Ureter (tissue), 1 donor: ENCODE measurements around the gene SAXO1. TPM values are rescaled to one million over a fixed set of nuclear protein-coding genes. Genes with fewer than 3 reads are reported as not detected.
"Not testable (repeated sequence)": the region's sequence is repeated elsewhere in the genome, so short reads cannot be mapped to it uniquely, and the experiment has no call there.

Experiments
- DNase-seq: peaks from one replicate; pipeline ENCODE4 v3.0.0-alpha.2; 2020; ENCODE audit warnings: low spot score
- total RNA-seq: library from RNA; stranded (reverse); gene quantifications from one replicate; pipeline ENCODE4 v1.2.4, GENCODE V29; 2023
- donor health status: DM: yes; HTN: yes; CAD: no.

SAXO1 gene
- total RNA-seq, 1 donor from 2014 or later: 0.57 TPM

DNA sequence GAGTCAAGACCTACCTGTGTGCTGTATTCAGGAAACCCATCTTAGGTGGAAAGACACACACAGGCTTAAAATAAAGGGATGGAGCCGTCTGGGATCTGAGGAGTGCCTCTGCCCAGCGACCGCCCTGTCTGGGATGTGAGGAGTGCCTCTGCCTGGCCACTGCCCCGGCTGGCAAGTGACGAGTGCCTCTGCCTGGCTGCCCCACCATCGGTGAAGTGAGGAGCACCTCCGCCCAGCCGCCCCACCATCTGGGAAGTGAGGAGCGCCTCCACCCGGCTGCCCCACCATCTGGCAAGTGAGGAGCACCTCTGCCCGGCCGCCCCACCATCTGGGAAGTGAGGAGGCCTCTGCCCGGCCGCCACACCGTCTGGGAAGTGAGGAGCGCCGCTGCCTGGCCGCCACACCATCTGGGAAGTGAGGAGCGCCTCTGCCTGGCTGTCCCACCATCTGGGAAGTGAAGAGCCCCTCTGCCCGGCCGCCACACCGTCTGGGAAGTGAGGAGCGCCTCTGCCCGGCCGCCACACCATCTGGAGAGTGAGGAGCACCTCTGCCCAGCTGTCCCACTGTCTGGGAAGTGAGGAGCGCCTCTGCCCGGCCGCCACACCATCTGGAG, 33.7 kb downstream of the SAXO1 start:
- no peak for DNase-seq

DNA sequence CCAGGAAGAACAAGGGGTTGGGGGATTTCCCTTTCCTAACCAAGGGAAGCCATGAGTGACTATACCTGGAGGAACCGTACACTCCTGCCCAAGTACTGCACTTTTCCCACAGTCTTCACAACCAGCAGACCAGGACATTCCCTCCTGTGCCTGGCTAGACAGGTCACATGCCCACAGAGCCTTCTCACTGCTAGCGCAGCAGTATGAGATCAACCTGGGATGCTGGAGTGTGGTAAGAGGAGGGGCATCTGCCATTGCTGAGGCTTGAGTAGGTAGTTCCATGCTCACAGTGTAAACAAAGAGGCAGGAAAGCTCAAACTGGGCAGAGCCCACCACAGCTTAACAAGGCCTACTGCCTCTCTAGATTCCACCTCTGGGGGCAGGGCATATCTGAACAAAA, 35.9 kb downstream of the SAXO1 start:
- DNase-seq: no peak

DNA sequence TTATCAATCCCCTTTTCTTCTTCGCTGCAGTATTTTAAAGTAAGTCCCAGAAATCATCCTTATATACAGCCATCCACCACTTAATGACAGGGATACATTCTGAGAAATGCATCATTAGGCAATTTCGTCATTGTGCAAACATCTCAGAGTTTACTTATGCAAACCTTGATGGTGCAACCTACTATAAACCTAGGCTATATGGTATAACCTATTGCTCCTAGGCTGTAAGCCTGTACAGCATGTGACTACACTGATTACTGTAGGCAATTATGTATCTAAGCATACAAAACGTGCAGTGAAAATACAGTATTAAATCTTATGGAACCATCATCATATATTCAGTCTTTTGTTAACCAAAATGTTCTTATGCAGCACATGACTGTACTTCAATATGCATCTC, 36.8 kb downstream of the SAXO1 start:
- no peak for DNase-seq

DNA sequence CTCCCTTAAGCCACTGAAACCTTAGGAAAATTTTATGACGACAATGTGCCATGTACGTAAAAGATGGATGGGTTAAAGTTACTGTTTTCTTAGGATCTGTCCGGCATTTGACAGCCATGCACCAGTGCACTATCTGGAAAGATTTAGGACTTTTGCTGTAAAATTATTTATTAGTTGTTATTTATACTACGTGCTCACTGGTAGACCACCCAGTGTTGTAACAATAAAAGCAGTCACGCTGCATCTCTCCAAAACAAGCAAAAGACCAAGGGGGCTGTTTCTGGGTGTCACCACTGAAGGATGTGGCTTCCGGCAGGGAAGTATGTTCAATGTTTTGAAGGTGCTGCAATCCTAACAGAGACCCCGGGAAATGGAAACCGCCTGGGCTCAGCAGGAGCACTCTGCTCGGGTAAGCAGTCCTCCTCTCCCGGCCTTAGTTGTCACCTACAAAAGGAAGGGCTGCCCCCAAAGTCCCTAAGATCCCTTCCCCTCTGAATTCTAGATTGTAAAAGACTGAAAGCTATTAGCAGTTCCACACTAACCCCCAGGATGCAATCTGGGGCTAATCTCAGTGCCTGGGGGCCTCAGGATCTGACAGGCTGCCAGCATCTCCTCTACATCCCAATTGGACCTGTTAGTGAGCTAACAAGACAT, 38.6 kb downstream of the SAXO1 start:
- no peak for DNase-seq

DNA sequence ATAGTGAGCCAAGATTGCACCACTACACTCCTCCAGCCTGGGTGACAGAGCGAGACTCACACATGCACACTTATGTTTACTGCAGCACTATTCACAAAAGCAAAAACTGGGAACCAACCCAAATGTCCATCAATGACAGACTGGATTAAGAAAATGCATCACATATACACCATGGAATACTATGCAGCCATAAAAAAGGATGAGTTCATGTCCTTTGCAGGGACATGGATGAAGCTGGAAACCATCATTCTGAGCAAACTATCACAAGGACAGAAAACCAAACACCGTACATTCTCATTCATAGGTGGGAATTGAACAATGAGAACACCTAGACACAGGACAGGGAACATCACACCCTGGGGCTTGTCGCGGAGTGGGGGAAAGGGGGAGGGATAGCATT, 41.8 kb downstream of the SAXO1 start:
- DNase-seq: not testable (repeated sequence)

DNA sequence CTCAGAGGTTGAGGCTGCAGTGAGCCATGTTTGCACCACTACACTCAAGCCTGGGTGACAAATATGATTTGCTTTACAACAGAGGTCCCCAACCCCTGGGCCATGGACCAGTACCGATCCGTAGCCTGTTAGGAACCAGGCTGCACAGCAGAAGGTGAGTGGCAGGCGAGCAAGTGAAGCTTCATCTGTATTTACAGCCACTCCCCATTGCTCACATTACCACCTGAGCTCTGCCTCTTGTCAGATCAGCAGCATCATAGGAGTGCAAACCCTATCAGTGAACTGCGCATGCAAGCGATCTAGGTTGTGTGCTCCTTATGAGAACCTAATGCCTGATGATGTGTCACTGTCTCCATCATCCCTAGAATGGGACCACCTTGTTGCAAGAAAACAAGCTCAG, 42.5 kb downstream of the SAXO1 start:
- DNase-seq: no peak

DNA sequence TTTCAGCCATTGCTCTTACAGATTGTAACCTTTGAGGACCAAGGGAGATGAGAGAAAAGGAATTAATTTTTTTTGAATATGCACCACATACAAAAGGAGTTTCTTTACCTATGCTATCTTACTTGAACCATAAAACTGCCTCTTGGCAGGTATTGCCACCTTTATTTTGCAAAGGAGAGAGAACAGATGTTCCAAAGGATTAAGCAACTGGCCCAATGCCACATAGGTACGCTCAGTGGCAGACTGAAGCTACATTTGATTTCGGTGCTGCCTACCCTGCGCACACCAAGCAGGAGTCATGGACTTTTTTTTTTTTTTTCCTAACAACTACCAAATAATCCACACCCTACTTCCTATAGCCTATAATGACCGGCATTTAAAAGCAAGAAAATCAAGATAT, 43.1 kb downstream of the SAXO1 start:
- no peak for DNase-seq

DNA sequence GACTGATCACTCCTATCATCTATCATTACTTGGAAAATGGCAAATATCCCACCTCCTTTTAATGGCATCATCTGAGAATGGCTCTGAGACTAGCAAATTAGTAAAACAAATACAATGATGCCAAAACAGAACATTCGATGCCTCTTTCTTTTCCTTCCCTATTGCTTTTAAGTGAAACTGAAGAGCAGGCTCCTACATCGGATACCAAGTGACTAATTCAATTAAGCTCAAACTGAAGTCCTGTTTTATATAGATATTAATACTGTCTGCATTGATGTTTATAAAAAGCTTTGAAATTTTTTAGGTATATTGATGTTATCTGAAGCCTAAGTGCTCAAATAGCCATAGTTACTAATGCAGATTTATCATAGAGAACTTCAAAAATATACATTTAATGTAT, 43.9 kb downstream of the SAXO1 start:
- DNase-seq: no peak

DNA sequence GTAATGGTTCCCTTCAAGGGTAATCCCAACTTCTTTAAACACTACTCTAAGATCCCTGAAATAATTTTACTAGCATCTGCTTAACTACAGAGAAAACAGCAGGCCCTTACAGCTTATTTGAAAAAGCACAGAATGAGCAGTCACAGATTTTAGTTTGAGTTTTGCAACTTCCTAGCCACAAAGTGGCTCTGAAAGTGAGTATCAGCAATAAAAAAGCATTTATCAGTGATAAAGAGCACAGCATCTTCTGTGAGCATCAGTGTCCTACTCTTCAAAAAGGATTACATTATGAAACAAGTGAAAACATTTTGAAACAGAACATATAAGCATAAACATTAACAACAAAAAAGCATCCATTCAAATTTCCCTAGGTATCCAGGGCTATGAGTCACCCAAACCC, 45.0 kb downstream of the SAXO1 start:
- DNase-seq: no peak

DNA sequence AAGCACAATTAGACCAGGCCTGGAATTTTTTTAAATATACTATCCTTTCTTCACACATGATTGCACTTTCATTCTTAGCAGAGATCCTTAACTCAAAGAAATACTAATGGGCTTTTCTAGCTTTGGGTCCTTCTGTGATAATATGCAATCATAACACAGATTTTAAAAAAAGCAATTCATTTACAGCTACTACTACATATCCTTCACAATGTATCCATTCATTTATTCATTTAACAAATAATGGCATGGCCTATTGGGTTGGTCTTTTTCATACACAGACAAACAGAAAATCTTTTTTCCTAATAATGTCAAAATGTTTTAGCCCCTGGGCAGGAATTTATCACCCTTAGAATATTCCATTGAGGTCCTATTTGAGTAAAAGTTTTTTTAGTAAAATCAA, 47.0 kb downstream of the SAXO1 start:
- DNase-seq: no peak

DNA sequence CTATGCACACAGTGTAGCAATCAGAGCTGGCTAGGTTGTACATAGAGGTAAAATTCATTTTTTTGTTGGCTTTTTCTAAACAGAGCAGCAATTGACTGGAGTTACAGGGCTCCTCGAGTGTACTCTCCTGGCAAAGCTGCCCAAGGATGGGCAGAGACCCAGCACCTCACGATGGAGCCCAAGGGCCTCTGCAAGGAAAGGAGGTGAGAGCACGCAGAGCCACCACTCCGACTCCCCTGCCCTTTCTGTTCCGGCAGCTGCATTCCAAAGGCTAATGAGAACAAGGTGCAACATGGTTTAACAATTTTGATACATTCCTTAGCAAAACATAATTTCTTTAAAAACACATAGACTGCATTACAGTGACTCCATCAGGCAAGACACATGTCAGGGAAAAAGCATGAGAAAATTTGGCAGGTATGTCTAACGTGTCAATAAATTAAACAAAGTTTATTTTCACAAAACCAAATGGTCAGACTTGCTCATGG, 47.5 kb downstream of the SAXO1 start:
- no peak for DNase-seq

DNA sequence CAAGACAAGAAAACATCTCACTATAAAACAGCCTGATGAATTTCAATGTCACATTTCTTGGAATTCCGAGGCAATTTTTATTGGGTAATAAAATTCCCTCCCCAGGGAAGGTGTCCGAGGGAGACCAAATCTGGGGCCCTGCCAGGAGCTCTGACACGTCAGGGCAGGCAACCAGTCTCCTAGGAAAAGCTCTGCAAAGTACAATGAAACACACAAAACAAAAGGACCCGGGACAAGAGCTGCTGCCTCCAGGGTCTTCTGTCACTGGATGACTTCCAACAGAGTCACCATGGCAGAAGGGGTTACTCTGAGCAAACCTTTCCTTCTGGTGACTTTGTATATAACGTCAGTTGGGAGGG, 50.8 kb downstream of the SAXO1 start:
- no peak for DNase-seq

DNA sequence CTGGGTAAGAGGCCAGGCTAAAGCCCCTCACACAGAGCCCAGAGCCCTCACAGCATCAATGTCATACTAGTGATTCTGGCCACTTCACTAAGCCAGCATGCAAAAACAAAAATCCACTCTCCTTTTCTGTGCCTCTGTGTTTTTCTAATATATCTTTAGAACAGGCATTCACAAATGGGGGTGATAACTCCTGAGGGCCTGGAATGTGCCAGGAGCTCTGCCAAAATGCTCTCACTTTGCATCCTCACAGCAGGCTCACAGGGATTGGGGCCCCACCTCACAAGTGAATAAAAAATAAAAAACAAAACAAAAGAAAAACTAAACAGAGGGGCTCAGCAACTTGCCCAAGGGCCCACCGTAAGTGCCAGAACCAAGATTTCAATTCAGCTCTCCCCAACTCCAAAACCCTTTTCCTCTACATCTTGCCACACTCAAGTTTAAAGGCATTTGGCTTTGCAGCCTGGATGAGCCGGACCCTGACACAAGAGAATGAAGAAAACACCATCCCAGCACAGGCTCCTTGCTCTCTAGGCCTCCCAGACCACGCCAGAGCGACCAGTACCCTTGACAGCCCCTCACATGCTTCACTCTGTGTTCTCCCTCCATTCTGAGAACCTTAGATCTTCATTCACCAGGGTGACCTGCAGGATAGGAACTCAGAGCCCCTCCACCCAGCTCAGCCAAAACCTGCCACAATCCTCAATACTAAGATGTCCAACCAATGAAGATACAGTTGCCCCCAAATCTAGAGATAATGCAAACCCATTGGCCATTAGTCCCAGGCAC, 51.3 kb downstream of the SAXO1 start:
- no peak for DNase-seq

DNA sequence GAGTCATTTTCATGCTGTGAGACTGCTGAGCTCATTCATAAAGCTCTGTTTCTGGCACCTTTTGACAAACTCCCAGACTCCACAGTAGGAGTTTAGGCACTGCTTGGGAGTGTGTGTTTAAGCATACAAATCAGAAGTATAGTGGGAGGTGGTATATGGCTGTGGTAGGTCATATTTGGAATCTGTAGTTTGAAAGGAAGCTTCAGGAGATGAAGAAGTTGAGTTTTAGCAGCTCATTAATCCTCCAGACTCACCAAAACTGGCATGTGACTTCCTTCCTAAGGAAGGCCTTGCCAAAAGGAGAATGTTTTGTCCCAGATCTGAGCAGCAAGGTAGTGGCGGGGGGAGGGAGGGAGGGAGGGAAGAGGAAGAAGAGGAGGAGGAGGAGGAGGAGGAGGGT, 52.8 kb downstream of the SAXO1 start:
- no peak for DNase-seq

DNA sequence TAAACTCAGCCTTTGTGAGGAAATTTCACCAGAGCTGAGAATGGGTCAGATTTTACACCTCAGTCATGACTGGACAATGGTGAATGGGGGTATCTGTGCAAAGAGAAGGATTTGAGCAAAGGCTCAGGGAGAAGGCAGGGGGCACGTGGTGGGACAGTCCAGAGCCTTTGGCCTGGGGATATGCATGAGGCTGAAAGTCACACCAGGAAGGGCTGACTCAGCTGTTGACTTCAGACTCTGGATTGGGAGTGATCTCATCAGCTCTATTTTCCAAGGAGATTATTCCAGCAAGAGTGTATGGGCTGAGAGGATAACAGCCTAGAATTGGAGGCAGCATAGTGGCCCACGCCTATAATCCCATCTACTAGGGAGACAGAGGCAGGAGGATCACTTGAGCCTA, 53.6 kb downstream of the SAXO1 start:
- no peak for DNase-seq

DNA sequence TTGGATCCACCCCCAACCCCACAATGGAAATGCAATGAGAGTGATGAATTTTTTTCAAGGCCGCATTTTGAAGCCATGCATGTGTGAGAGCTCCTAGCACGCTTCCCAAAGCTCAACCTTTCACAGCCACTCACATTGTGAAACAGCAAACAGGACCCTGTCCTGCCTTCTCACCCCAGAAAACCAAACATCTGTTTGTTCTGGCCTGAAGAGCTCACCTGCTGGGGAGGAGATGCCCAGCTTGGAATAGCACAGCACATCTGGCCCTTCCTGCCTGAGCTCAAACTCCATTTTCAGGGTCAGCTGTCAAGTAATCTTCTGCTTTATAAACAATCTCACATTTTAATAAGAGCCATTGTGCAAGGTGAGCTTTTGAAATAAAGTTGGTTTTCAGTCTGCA, 54.8 kb downstream of the SAXO1 start:
- DNase-seq: no peak

DNA sequence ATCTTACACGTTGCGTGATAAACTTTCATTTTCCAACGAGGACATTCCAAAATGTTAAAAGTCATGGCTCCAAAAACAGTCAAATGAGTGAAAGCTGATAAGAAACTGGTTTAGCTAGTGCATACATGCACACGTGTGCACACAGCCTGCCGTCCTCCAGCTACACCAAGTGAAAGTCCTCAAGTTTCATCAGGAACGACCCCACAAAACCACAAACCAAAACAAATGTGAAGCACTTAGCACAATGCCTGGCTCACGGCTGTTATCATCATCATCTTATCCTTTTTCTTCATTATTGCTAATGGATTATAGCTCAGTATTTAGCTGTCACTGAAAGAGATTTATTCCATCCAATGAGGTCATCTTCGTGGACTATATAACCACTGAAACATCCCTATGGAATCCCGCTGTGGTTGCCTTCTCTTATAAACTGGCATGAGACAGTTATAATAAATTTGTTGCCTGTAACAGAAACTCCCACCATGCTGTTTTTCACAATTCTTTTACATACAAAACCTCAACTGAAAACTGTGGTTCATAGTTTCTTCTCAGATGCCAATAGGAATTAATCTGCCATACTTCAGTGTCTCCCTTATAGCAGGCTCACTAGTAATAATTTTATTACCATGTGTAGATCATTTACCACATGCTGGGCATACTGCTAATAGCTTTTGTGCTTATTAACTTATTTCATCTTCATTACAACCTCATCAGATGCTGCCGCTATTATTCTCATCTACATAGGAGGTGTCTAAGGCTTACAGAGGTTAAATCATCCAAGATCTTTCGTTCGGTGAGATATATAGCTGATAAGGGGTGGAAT, 56.1 kb downstream of the SAXO1 start:
- DNase-seq: no peak

DNA sequence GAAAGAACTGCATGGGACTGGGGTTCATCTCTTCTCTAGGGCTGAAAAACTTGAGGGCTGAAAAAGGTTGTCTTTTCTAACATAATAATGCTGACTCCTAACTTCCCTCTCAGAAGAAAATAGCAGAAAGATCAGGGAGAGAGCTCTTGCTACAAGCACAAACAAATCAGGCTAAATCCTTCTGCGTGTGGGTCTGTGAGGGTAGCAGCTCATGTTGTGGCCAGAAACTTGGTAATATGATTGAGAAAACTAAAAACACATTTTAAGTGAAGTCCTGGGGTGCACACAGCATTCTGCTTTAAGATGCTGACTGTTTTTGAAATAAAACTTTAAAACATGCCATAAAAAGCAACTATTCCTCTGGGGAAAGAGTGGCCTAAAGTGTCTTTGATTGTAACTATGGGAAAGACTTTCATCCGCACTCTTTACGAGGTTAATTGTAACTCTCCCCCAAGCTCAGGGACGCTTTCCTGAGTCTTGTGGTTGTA, 56.7 kb downstream of the SAXO1 start:
- DNase-seq: no peak

DNA sequence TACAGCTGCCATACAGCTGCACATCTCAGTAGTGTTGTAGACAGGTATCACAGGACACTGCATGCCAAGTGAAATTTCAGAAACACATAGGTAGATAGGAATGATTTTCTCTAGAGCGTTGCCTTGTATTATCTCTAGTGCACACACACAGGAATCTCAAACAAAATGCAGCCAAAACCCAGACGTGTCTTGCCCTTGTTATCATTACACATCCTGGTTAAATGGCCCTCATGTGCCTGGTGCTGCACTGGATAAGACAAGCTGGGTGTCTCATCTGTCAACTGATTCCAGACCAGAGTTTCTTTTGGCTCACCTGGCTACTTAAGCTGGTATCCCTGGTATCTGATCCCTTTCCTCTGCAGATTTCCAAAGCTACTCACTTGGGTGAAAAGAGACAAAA, 59.7 kb downstream of the SAXO1 start:
- no peak for DNase-seq

DNA sequence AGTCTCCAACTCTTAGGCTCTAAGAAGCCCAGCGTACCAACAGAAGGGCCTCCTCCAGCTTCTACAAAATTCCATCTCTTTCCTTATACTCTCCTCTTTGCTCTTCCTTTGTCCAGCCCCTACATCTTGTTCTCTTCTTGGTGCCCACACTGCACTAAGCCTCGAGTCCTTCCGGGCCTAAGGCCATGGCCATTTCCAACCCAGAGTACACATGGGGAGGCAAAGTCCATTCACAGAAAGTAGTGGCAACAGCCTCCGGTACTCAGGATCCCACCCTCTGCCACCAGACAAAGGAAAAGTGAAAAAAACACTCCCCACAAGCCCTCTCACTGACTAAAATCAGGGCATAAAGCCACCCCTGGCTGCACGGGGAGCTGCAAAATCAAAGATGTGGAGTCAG, 60.3 kb downstream of the SAXO1 start:
- DNase-seq: no peak

DNA sequence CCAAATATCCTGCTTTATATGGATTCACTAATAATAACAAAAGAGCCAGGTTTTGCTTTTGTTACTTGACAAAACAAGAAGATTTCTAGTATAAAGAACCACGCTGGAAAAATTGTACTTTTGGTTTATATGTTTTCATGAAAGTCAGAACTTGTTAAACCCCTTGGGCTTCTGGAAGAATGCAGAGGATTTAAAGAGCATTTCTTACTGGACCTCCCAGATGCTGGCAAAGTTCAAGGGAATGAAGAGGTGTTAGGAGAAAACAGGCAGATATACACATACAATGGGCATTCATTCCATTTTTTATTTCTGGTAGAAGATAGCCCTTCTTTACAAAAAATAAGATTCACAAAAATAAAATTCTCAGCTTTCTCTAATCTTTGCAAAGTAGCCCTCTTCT, 61.1 kb downstream of the SAXO1 start:
- no peak for DNase-seq

DNA sequence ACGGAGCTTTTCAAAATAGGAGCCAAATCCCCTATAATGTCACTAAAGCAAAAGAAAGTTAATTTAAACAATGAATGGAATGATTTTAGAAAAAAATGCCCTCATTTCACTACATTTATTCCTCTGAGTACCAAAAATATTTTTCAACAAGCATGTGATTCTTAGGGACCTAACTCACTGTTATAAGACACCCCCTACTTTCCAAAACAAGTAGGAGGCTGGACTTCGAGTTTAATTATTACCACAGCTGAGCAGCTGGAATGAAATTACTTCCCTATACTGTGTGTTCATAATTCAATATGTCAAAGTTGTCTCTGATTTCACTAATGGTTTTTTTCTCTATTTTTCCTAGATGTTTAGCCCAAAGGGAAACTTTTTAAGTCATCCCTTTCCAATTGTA, 61.6 kb downstream of the SAXO1 start:
- DNase-seq: no peak
